Measurements from ENCODE around the gene UROD.
"Not testable (repeated sequence)": the region's sequence is repeated elsewhere in the genome, so short reads cannot be mapped to it uniquely, and the experiment has no call there.

The UROD gene

GRCh38 chr1:45011837-45012638, at the start of gene UROD:
TSS of gene UROD (plus strand) at chr1:45012254. CDS start at chr1:45012266, 12 bp downstream.
- peak; percentile 89 for DNase-seq

GRCh38 chr1:44962729-44963128, 49.3 kb upstream of the UROD start:
- no peak for DNase-seq

- no peak for DNase-seq
Observed at GRCh38 chr1:44964396-44964795, 47.7 kb upstream of the UROD start.

- DNase-seq, result no peak
Observed at GRCh38 chr1:44970317-44970716, 41.7 kb upstream of the UROD start.

- no peak for DNase-seq
Observed at GRCh38 chr1:44973645-44974044, 38.4 kb upstream of the UROD start.

- DNase-seq, result no peak
Observed at GRCh38 chr1:44976252-44976651, 35.8 kb upstream of the UROD start.

GRCh38 chr1:44977372-44977771, 34.7 kb upstream of the UROD start:
- DNase-seq, result not testable (repeated sequence)

GRCh38 chr1:44985747-44986359, 26.2 kb upstream of the UROD start:
- DNase-seq, result no peak

GRCh38 chr1:44988531-44989156, 23.4 kb upstream of the UROD start:
- no peak for DNase-seq

- DNase-seq, result no peak
Observed at GRCh38 chr1:44994309-44994898, 17.6 kb upstream of the UROD start.

- no peak for DNase-seq
Observed at GRCh38 chr1:44995467-44996238, 16.4 kb upstream of the UROD start.

GRCh38 chr1:44999232-44999631, 12.8 kb upstream of the UROD start:
- no peak for DNase-seq

GRCh38 chr1:45001011-45001481, 11.0 kb upstream of the UROD start:
- no peak for DNase-seq

GRCh38 chr1:45001576-45001975, 10.5 kb upstream of the UROD start:
- DNase-seq, result not testable (repeated sequence)

GRCh38 chr1:45002650-45003645, 9.1 kb upstream of the UROD start:
- DNase-seq, result no peak

- DNase-seq, result no peak
Observed at GRCh38 chr1:45003741-45004140, 8.3 kb upstream of the UROD start.

- no peak for DNase-seq
Observed at GRCh38 chr1:45004281-45004920, 7.7 kb upstream of the UROD start.

- no peak for DNase-seq
Observed at GRCh38 chr1:45005761-45006160, 6.3 kb upstream of the UROD start.

- DNase-seq, result no peak
Observed at GRCh38 chr1:45007311-45007710, 4.7 kb upstream of the UROD start.

GRCh38 chr1:45008076-45008475, 4.0 kb upstream of the UROD start:
- DNase-seq, result no peak

GRCh38 chr1:45008516-45008915, 3.5 kb upstream of the UROD start:
- DNase-seq, result no peak
